ENCODE results near the gene PRR23A. TPM values are rescaled to one million over a fixed set of nuclear protein-coding genes. Genes with fewer than 3 reads are reported as not detected.
A peak's percentile ranks its signal among the peaks of the same experiment; 100 is the strongest.

The PRR23A gene
- total RNA-seq, 2 experiments from 2014 or later: not detected

DNA sequence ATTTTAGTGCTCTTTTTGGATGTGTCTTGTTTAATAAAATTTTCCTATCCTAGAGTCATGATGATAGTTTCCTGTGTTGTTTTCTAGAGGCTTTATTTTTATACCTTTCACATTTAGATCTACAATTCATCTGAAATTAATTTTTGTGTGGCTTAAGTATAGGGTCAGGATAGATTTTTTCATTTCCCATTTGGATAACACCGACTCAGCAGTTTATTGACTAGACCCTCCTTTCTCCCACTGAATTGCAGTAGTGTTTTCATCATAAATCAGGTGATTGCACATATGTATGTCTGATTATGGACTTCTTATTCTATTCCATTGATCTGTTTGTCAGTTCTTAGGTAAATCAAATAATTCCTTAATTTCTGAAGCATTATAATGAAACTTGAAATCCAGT, 10.4 kb downstream of the PRR23A start:
- Mint-ChIP-seq H3K4me3 (no peak overlapping the region), H3K4me1 (no peaks in the 10 kb centered on the region), H3K9me3 (peaks cover 2% of the 10 kb centered on the region), H3K27ac (no peak overlapping the region), H3K36me3 (no peaks in the 10 kb centered on the region), H3K27me3 (peaks cover 14% of the 10 kb centered on the region)
- DNase-seq: no peak

DNA sequence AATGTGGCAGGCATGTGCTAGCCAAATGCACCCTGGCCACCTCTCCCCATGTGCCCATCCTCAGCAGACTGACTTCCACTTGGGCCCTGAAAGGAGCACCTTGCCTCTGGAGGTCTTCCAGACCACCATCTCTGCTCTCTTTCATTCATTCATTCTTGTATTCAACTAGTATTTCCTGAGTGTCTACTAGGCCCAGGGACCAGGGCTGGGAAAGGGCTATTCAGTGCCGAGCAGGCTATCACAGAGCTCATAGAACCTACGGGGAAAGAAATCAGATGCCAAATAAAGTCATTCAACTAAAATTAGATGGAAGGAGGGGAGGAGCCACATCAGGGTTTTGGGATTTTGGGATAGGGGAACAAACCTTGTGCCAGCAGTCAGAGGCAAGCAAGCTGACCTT, 18.9 kb downstream of the PRR23A start:
- H3K9me3 Mint-ChIP-seq: no peaks in the 10 kb centered on the region
- H3K27me3 Mint-ChIP-seq: no peaks in the 10 kb centered on the region
- DNase-seq: no peak
- no peaks in the 10 kb centered on the region for H3K4me1 Mint-ChIP-seq
- H3K36me3 Mint-ChIP-seq: no peaks in the 10 kb centered on the region
- no peak overlapping the region for H3K27ac Mint-ChIP-seq
- no peak overlapping the region for H3K4me3 Mint-ChIP-seq

DNA sequence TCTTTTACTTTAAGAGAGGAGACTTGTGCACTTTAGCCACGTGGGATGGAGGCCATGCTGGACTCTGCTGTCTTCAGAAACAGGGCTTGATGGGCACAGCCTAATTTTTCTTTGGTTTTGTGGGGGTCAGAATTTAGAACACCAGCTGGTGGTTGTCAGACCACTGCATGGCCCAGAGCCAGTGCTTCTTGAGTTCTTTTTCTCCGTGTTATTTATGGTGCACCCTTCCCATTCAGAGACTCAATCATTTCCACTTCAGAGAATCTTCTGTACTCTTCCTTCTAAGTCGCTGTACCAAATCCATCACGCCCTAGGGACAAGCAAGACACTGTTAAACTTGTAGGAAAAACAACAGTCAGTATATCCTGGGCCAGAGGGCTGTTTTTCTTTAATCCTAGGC, 20.1 kb downstream of the PRR23A start:
- H3K27me3 Mint-ChIP-seq: no peaks in the 10 kb centered on the region
- DNase-seq: no peak
- no peaks in the 10 kb centered on the region for H3K4me1 Mint-ChIP-seq
- no peaks in the 10 kb centered on the region for H3K36me3 Mint-ChIP-seq
- no peak overlapping the region for H3K27ac Mint-ChIP-seq
- no peaks in the 10 kb centered on the region for H3K9me3 Mint-ChIP-seq
- no peak overlapping the region for H3K4me3 Mint-ChIP-seq

DNA sequence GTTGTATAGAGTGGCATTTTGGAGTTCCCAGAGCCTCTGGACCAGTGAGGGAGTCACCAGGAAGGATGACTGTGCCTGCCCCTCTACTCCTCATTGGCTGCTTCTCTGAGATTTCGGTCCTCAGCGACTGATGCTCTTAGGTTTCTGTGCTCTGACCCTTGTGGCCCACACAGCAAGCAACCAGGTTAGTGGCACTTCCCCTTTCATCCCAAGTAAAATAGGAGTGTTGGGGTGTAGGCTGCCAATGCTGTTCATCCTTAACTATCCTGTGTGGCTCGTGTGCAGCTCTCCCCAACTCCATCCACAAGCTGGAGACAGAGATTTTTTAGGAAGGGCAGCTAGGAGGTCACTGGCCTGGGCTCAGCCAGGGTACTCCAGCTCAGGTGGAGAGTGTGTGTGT, 21.3 kb downstream of the PRR23A start:
- H3K27me3 Mint-ChIP-seq: no peaks in the 10 kb centered on the region
- H3K9me3 Mint-ChIP-seq: no peaks in the 10 kb centered on the region
- H3K4me1 Mint-ChIP-seq: no peaks in the 10 kb centered on the region
- H3K36me3 Mint-ChIP-seq: no peaks in the 10 kb centered on the region
- DNase-seq: no peak
- no peak overlapping the region for H3K27ac Mint-ChIP-seq
- H3K4me3 Mint-ChIP-seq: no peak overlapping the region

DNA sequence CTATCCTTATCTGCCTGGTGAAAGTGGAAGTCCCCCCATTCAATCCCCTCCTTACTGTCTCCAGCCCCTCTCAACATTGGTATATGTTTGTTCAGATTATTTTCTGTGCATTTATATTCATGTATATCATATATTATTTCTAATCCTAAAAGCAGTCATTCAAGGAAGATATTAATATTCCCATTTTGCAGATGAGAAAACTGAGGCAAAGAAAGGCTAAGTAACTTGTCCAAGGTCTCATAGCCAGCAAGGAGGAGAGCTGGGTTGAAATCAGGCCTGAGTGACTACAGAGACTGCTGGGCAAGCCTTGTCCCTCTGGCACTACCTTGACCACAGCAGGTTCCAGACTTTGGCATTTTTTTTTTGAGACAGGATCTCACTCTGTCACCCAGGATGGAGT, 30.0 kb downstream of the PRR23A start:
- H3K4me1 Mint-ChIP-seq: no peaks in the 10 kb centered on the region
- no peaks in the 10 kb centered on the region for H3K36me3 Mint-ChIP-seq
- H3K4me3 Mint-ChIP-seq: no peak overlapping the region
- peaks cover 23% of the 10 kb centered on the region for H3K27me3 Mint-ChIP-seq
- no peaks in the 10 kb centered on the region for H3K9me3 Mint-ChIP-seq
- no peak for DNase-seq
- no peak overlapping the region for H3K27ac Mint-ChIP-seq

DNA sequence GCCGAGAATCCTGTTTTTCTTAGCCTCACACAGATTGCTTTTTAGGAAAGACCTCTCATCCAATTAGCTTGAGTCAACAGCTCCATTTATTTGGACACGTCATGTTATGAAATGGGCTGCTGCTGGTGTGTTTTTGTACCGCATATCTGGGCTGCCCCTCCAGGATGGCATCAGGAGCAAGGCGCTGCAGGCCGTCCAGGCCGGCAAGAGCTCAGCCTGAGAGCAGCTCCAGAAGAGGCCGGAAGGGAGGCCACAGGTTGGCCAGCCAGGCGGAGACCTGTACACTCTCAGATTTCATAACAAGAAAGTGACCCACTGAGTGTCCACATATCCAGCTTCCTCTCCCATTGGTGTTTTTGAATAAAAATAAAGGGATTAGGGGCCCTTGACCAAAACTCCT, 30.7 kb downstream of the PRR23A start:
- Mint-ChIP-seq H3K4me1 (no peaks in the 10 kb centered on the region), H3K4me3 (no peak overlapping the region), H3K36me3 (no peaks in the 10 kb centered on the region), H3K9me3 (no peaks in the 10 kb centered on the region), H3K27me3 (peaks cover 27% of the 10 kb centered on the region), H3K27ac (no peak overlapping the region)
- no peak for DNase-seq

DNA sequence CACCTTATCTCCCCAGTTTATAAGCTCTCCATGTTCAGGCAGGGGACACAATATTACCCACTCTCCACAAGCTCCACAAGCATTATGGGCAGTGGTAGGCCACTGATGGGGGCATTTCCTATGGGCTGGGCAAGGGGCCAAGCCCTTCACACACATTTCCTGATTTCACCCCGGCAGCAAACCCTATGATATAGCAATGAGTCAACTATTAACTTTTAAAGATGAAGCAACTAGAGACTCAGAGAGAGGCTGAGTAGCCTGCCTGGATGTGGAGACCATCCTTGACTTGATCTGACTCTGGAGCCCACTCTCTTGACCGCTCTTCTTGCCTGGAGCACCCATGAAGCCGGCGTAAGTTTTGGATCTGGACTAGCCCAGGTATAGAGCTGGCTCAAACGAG, 31.6 kb downstream of the PRR23A start:
- no peak overlapping the region for H3K4me3 Mint-ChIP-seq
- no peaks in the 10 kb centered on the region for H3K4me1 Mint-ChIP-seq
- no peaks in the 10 kb centered on the region for H3K36me3 Mint-ChIP-seq
- H3K27me3 Mint-ChIP-seq: peaks cover 35% of the 10 kb centered on the region
- no peaks in the 10 kb centered on the region for H3K9me3 Mint-ChIP-seq
- no peak for DNase-seq
- H3K27ac Mint-ChIP-seq: no peak overlapping the region

DNA sequence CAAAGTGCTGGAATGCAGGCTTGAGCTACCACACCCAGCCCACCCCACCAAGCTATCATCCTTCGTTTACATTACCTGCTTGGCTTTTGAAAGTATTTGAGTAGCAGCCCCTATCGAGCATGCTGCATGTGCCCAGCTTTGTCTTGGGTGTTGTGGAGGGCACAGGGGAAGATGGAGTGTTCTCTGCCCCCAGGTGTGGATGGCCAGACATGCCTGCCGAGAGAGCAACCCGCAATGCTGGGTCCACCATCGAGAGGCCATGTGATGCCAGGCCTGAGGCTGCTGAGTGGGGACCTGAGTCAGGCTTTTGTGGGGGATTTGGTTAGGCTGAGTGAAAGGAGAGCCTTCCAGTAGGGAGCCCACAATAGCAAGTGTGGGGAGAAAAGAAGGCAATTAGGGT, 33.1 kb downstream of the PRR23A start:
- Mint-ChIP-seq H3K27me3 (peaks cover 39% of the 10 kb centered on the region), H3K9me3 (no peaks in the 10 kb centered on the region), H3K4me3 (no peak overlapping the region), H3K36me3 (no peaks in the 10 kb centered on the region), H3K27ac (no peak overlapping the region), H3K4me1 (no peaks in the 10 kb centered on the region)
- DNase-seq: no peak

DNA sequence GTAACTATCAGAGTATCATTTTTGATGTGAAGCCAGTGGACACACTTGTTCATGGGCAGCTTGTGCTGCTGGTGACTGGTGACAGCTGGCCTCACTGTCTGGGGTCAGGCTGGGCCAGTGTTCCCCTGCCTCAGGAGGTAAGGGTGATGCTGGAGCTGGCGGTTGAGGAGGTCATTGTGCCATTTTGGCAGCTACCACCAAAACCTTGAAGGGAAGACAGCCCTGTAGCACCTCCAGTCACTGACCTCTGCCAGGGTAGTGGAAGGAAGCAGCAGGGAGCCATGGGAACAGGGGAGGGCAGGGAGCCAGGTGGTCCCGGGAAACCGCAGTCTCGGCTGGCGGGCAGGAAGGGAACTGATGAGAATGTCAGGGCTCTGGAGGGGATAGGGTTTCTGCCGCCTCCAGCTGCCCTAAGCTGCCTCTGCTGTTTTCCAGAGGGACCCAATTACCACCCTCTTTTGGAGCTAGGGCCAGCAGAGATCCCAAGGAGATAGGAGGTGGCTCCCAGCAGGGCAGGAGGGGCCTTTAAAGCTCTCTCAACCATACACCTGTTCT, 34.2 kb downstream of the PRR23A start:
- Mint-ChIP-seq H3K27ac (no peak overlapping the region), H3K9me3 (no peaks in the 10 kb centered on the region), H3K4me3 (no peak overlapping the region), H3K4me1 (no peaks in the 10 kb centered on the region), H3K36me3 (no peaks in the 10 kb centered on the region), H3K27me3 (peaks cover 48% of the 10 kb centered on the region)
- DNase-seq: no peak

DNA sequence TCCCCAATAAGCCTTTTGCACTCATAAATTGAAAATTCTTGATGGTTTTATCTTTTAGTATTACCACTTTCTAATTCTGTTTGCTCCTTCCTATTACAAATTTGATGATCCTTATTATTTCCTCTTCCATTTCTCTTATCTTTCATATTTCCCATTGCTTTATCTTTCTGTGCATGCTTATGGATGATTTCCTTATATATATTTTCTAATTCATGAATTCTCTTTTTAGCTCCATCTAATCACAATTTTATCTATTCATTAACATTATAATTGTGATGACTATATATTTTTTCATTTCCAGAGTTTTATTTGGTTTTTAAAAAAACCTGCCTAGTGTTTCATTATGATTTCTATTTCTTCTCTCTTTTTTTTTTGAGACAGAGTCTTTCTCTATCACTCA, 41.1 kb downstream of the PRR23A start:
- Mint-ChIP-seq H3K4me1 (peaks cover 10% of the 10 kb centered on the region), H3K27me3 (peaks cover 76% of the 10 kb centered on the region), H3K36me3 (peaks cover 3% of the 10 kb centered on the region), H3K9me3 (peaks cover 10% of the 10 kb centered on the region), H3K4me3 (no peak overlapping the region), H3K27ac (no peak overlapping the region)
- no peak for DNase-seq

DNA sequence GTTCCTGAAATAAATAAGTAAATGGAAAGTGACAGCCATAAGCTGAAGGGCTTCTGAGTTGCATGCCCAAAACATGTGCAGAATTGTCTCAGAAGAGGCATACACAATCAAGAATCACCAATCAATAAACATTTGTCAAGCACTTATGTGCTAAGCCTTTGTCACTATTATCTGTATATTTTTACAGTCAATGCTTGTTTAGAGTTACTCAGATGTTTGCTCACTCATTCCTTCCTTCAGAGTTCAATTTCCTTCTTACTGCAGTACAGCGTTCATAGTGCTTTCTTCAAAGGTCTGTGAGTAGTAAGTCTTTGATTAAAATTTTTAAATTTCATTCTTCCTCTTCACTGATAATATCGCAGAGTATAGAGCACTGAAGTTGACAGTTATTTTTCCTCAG, 41.8 kb downstream of the PRR23A start:
- Mint-ChIP-seq H3K27ac (no peak overlapping the region), H3K9me3 (peaks cover 10% of the 10 kb centered on the region), H3K36me3 (peaks cover 3% of the 10 kb centered on the region), H3K4me1 (peaks cover 10% of the 10 kb centered on the region), H3K4me3 (no peak overlapping the region), H3K27me3 (peaks cover 75% of the 10 kb centered on the region)
- DNase-seq: no peak

DNA sequence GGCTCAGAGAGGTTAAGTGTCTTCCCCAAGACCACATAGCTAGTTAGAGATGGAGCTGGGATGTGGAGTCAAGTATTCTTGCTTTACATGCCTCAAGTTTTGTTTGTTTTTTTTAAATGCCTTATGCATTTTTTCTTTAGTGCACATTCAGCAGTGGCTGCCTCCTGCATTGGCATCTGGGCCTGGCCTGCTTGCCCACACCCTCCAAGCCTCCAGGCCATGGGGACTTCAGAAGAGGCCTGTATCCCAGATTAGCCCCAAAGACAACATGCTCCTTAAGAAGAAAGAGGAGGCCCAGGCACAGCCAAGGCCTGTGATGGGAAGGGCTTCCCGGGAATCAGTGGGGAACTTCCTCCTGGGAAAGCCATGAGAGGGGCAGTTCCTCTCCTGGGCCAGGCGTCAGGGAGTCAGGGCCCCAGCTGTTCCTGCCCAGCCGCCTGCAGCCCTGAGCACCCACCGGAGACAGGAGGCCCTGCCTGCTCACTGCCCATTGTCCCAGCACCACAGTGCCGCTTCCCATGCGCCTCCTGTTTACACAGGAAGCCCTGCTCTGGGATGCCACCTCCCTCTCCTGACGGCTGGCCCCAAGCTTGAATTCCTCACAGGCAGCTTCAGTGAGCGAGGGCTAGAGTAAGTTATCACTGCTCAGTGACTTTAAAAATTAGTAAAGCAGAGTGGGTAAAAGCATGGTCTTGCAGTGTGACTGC, 43.1 kb downstream of the PRR23A start:
- Mint-ChIP-seq H3K4me3 (no peak overlapping the region), H3K4me1 (peaks cover 10% of the 10 kb centered on the region), H3K27ac (no peak overlapping the region), H3K36me3 (peaks cover 3% of the 10 kb centered on the region), H3K9me3 (peaks cover 10% of the 10 kb centered on the region), H3K27me3 (peaks cover 72% of the 10 kb centered on the region)
- no peak for DNase-seq

DNA sequence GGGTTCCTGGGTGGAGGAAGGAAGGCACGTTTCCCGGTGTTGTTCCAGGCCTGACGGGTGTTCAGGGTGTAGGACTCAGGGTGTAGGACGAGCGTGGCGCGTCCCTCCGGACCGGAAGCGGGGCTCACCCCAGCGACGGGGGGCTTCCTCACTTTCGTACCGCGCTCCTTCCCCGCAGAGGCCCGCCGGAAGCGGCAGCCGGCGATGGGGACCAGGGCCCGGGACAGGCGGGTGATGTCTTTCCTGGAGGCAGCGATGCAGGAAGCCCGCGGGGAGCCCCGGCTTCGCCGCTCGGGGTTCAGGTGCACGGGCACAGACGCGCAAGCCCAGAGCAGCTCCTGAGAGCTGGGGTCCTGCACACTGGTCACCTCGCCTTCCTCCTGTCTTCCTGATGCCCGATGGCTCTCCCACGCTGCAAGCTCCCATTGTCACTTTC, 45.6 kb downstream of the PRR23A start:
- Mint-ChIP-seq H3K27ac (no peak overlapping the region), H3K4me3 (peak overlapping the region; percentile 52), H3K27me3 (peaks cover 56% of the 10 kb centered on the region), H3K36me3 (no peaks in the 10 kb centered on the region), H3K4me1 (peaks cover 10% of the 10 kb centered on the region), H3K9me3 (peaks cover 7% of the 10 kb centered on the region)
- peak; percentile 24 for DNase-seq

Measured in activated naive CD8-positive, alpha-beta T cell treated with anti-CD3 and anti-CD28 coated beads for 36 hours (primary cell).